ENCODE data around the gene ADAMTS14.

DNA sequence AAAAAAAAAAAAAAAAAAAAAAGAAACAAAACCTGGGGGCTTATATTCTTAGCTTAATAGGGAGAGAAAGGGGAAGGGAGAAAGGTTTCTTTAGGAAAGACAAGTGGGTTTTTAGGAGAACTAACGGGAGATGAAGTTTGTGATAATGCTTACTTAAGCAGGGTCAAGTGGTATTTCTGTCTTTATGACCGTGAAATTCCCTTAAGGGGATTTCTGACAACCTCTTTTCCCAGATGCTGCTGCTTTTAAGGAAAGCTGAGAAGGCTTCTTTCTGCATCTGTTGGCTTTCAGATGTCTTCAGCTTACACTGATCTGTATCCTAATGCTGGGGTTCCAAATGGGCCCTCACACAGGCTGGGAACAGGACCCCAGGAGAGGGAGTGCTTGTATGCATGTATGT, 42.6 kb downstream of the ADAMTS14 start:
- TF ChIP-seq, protein P1, sequence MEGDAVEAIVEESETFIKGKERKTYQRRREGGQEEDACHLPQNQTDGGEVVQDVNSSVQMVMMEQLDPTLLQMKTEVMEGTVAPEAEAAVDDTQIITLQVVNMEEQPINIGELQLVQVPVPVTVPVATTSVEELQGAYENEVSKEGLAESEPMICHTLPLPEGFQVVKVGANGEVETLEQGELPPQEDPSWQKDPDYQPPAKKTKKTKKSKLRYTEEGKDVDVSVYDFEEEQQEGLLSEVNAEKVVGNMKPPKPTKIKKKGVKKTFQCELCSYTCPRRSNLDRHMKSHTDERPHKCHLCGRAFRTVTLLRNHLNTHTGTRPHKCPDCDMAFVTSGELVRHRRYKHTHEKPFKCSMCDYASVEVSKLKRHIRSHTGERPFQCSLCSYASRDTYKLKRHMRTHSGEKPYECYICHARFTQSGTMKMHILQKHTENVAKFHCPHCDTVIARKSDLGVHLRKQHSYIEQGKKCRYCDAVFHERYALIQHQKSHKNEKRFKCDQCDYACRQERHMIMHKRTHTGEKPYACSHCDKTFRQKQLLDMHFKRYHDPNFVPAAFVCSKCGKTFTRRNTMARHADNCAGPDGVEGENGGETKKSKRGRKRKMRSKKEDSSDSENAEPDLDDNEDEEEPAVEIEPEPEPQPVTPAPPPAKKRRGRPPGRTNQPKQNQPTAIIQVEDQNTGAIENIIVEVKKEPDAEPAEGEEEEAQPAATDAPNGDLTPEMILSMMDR (conservative IDR thresholded peaks at IDR 0.05): no peak
- no peak for TF ChIP-seq EZH2 (IDR thresholded peaks at IDR 0.05; ENCODE audit: low read depth)
